Natural killer cell (primary cell): Measurements from ENCODE around the gene ELAC2. TPM values are rescaled to one million over a fixed set of nuclear protein-coding genes. Genes with fewer than 3 reads are reported as not detected.

Experiments
- ATAC-seq, 3 donors: fragments of 150-1000 bp in 2 of 3; fragments of 200-7000 bp in 1 of 3; cut with Tn5 transposase; 1 replicate in 1 of 3; 2 replicates in 2 of 3; pipeline ENCODE4 v1.10.0; 2021; ENCODE audit warnings: mild to moderate bottlenecking in 2 of 3, moderate library complexity in 2 of 3
- DNase-seq, 2 donors: peaks; one replicate each; pipeline versions ENCODE4 v3.0.0 to v3.0.0-alpha.2; 2013 to 2021; ENCODE audit warnings: mixed read lengths in 1 of 2
- H3K27ac ChIP-seq: one replicate; pipeline ENCODE4 v1.5.1; 2013; ENCODE audit warnings: mild to moderate bottlenecking, low read length
- H3K27me3 ChIP-seq: one replicate; pipeline ENCODE4 v1.6.1; 2013; ENCODE audit warnings: low read length; ENCODE audit not compliant: control insufficient read depth, insufficient read depth
- H3K36me3 ChIP-seq: one replicate; pipeline ENCODE4 v1.6.1; 2013; ENCODE audit warnings: low read length; ENCODE audit not compliant: control insufficient read depth, insufficient read depth
- H3K4me1 ChIP-seq: one replicate; pipeline ENCODE4 v1.6.1; 2013; ENCODE audit warnings: low read length; ENCODE audit not compliant: control insufficient read depth, insufficient read depth
- H3K4me3 ChIP-seq: one replicate; pipeline ENCODE4 v1.5.1; 2013; ENCODE audit warnings: low read length
- H3K9me3 ChIP-seq: one replicate; pipeline ENCODE4 v1.6.1; 2013; ENCODE audit warnings: low read length; ENCODE audit not compliant: control insufficient read depth, insufficient read depth
- H3K27ac Mint-ChIP-seq, 2 donors: one replicate each; pipeline ENCODE4 v1.8.0; 2022; ENCODE audit warnings: mild to moderate bottlenecking in 2 of 2, mixed read lengths in 2 of 2, moderate library complexity in 1 of 2
- H3K27me3 Mint-ChIP-seq, 2 donors: one replicate each; pipeline ENCODE4 v1.8.0; 2022; ENCODE audit warnings: low read depth in 2 of 2, mixed read lengths in 2 of 2
- H3K36me3 Mint-ChIP-seq: one replicate; pipeline ENCODE4 v1.8.0; 2022; ENCODE audit warnings: mixed read lengths
- H3K4me1 Mint-ChIP-seq, 2 donors: one replicate each; pipeline ENCODE4 v1.8.0; 2022; ENCODE audit warnings: mixed read lengths in 2 of 2
- H3K4me3 Mint-ChIP-seq: one replicate; pipeline ENCODE4 v1.8.0; 2022; ENCODE audit warnings: mild to moderate bottlenecking, moderate library complexity, mixed read lengths
- H3K9me3 Mint-ChIP-seq, 2 donors: one replicate each; pipeline ENCODE4 v1.8.0; 2022; ENCODE audit warnings: mixed read lengths in 2 of 2
- WGBS: methylation state at CpG from one replicate; pipeline ENCODE4 v1.1.7; 2013; ENCODE audit warnings: missing lambda C conversion rate; ENCODE audit not compliant: insufficient coverage; 5-methylcytosine and 5-hydroxymethylcytosine counted together
- intact Hi-C: fragments of 100-400 bp; cut with micrococcal nuclease; formaldehyde crosslinking; loops from one replicate; pipeline ENCODE4 v1.14.2; 2022
- total RNA-seq, 4 donors: library from RNA; stranded (reverse); fragments of 120-200 nt in 1 of 4; gene quantifications; one replicate each; pipeline versions ENCODE4 v1.2.3 to v1.2.4, GENCODE V29; 2013 to 2022
- TF ChIP-seq, protein P1 (sequence below): fragments of 200-600 bp; IDR thresholded peaks from one replicate; pipeline ENCODE4 v1.8.0; 2022; ENCODE audit warnings: antibody characterized with exemption

Gene ELAC2
- total RNA-seq, 3 donors from 2014 or later (not counting 1 experiment from before 2014, with no cell fraction given): 65.5 to 84.2 (median 83.4) TPM

GRCh38 chr17:13024526-13025257 lies 6.9 kb upstream of the ELAC2 start:
- no peaks in the 10 kb centered on the region for H3K36me3 ChIP-seq
- intact Hi-C loops: no loop called here
- H3K36me3 Mint-ChIP-seq: no peaks in the 10 kb centered on the region
- DNase-seq: peak; percentile 51 to 83
- ATAC-seq: peak; percentile 93 to 100 (median 100)
- WGBS: 36% methylated on average over 19 of the region's 19 CpGs
- no peaks in the 10 kb centered on the region for H3K9me3 ChIP-seq
- H3K27ac ChIP-seq: no peak overlapping the region
- H3K27me3 ChIP-seq: no peaks in the 10 kb centered on the region
- H3K4me3 Mint-ChIP-seq: no peak overlapping the region
- peaks cover 7% of the 10 kb centered on the region for H3K4me1 ChIP-seq
- H3K9me3 Mint-ChIP-seq: no peaks in the 10 kb centered on the region
- TF ChIP-seq, protein P1, sequence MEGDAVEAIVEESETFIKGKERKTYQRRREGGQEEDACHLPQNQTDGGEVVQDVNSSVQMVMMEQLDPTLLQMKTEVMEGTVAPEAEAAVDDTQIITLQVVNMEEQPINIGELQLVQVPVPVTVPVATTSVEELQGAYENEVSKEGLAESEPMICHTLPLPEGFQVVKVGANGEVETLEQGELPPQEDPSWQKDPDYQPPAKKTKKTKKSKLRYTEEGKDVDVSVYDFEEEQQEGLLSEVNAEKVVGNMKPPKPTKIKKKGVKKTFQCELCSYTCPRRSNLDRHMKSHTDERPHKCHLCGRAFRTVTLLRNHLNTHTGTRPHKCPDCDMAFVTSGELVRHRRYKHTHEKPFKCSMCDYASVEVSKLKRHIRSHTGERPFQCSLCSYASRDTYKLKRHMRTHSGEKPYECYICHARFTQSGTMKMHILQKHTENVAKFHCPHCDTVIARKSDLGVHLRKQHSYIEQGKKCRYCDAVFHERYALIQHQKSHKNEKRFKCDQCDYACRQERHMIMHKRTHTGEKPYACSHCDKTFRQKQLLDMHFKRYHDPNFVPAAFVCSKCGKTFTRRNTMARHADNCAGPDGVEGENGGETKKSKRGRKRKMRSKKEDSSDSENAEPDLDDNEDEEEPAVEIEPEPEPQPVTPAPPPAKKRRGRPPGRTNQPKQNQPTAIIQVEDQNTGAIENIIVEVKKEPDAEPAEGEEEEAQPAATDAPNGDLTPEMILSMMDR: peak; percentile 93
- H3K27me3 Mint-ChIP-seq: peaks cover 0 to 5% of the 10 kb centered on the region in 2 donors
- H3K4me3 ChIP-seq: no peak overlapping the region
- H3K27ac Mint-ChIP-seq: no peak overlapping the region
- H3K4me1 Mint-ChIP-seq: peaks cover 4 to 7% of the 10 kb centered on the region in 2 donors

GRCh38 chr17:13024016-13024415 lies 6.2 kb upstream of the ELAC2 start:
- H3K27me3 ChIP-seq: no peaks in the 10 kb centered on the region
- no peaks in the 10 kb centered on the region for H3K36me3 ChIP-seq
- DNase-seq (peak in 1 of 2 donors; percentile 17), ATAC-seq (no peak)
- H3K4me1 ChIP-seq: peaks cover 7% of the 10 kb centered on the region
- peaks cover 4 to 7% of the 10 kb centered on the region in 2 donors for H3K4me1 Mint-ChIP-seq
- H3K27ac Mint-ChIP-seq: no peak overlapping the region
- no peaks in the 10 kb centered on the region for H3K9me3 ChIP-seq
- H3K9me3 Mint-ChIP-seq: no peaks in the 10 kb centered on the region
- intact Hi-C loops: no loop called here
- no peak overlapping the region for H3K4me3 ChIP-seq
- peaks cover 0 to 5% of the 10 kb centered on the region in 2 donors for H3K27me3 Mint-ChIP-seq
- WGBS: 82% methylated on average over 6 of the region's 6 CpGs
- H3K4me3 Mint-ChIP-seq: no peak overlapping the region
- TF ChIP-seq, protein P1: no peak
- H3K27ac ChIP-seq: no peak overlapping the region
- no peaks in the 10 kb centered on the region for H3K36me3 Mint-ChIP-seq

GRCh38 chr17:13016881-13017654 lies 759 bp downstream of the ELAC2 start:
- ATAC-seq (no peak), DNase-seq (no peak)
- Histone ChIP-seq H3K36me3 (peaks cover 43% of the 10 kb centered on the region), H3K27ac (peak overlapping the region; percentile 67), H3K9me3 (no peaks in the 10 kb centered on the region), H3K4me1 (peaks cover 18% of the 10 kb centered on the region), H3K27me3 (no peaks in the 10 kb centered on the region), H3K4me3 (peak overlapping the region; percentile 56)
- Mint-ChIP-seq H3K36me3 (peaks cover 19% of the 10 kb centered on the region), H3K9me3 (no peaks in the 10 kb centered on the region), H3K27ac (peak overlapping the region; percentile 93 to 96), H3K4me3 (peak overlapping the region; percentile 98), H3K27me3 (no peaks in the 10 kb centered on the region), H3K4me1 (peaks cover 32 to 37% of the 10 kb centered on the region in 2 donors)
- WGBS: 22% methylated on average over 20 of the region's 21 CpGs
- TF ChIP-seq, protein P1: no peak
- intact Hi-C loops: loop anchor here (1.0 kb wide), 1 partner anchor 35 kb away; no protein-coding TSS in a partner anchor
